HepG2 (cell line): ENCODE results near the gene SLC25A22. TPM values are rescaled to one million over a fixed set of nuclear protein-coding genes. Genes with fewer than 3 reads are reported as not detected.

Experiments
- ATF4 ChIP-seq, 2 experiments: fragments of 450-650 bp in 1 of 2; sonication (generic) in 1 of 2; formaldehyde crosslinking; IDR thresholded peaks; 2 replicates each; pipeline versions ENCODE4 v1.5.0 to v1.8.0; 2020 to 2022; ENCODE audit warnings: mild to moderate bottlenecking in 1 of 2, missing genetic modification reagents in 1 of 2
- EED ChIP-seq: sonication (generic); formaldehyde crosslinking; IDR thresholded peaks from 2 replicates; pipeline ENCODE4 v1.5.0; 2020; ENCODE audit warnings: mild to moderate bottlenecking, missing genetic modification reagents
- ELF4 ChIP-seq: sonication (generic); formaldehyde crosslinking; IDR thresholded peaks from 2 replicates; pipeline ENCODE4 v1.5.0; 2020; ENCODE audit warnings: missing genetic modification reagents, mild to moderate bottlenecking, moderate library complexity, borderline replicate concordance
- MED1 ChIP-seq: sonication (generic); formaldehyde crosslinking; IDR thresholded peaks from 2 replicates; pipeline ENCODE4 v1.4.0; 2020; ENCODE audit warnings: missing genetic modification reagents
- NFE2L1 ChIP-seq: sonication (generic); formaldehyde crosslinking; IDR thresholded peaks from 2 replicates; pipeline ENCODE4 v1.4.0; 2020; ENCODE audit warnings: missing genetic modification reagents, mild to moderate bottlenecking, borderline replicate concordance
- NFKB2 ChIP-seq: sonication (generic); formaldehyde crosslinking; IDR thresholded peaks from 2 replicates; pipeline ENCODE4 v1.4.0; 2020; ENCODE audit warnings: missing genetic modification reagents, borderline replicate concordance
- ZFX ChIP-seq: sonication (generic); formaldehyde crosslinking; IDR thresholded peaks from 2 replicates; pipeline ENCODE4 v1.4.0; 2020; ENCODE audit warnings: mild to moderate bottlenecking, low read depth, missing genetic modification reagents, moderate library complexity
- polyA plus RNA-seq, 8 experiments: library from polyadenylated mRNA; depleted of rRNA in 3 of 8; stranded (reverse) in 7 of 8; unstranded in 1 of 8; fragments of >200 nt; fragmentation: Illumina TruSeq in 4 of 8; extraction: Trizol in 4 of 8; gene quantifications; 2 replicates each; pipeline versions ENCODE4 v1.2.1 to v1.2.3, GENCODE V29; 2011 to 2016; ENCODE audit warnings: low read depth in 4 of 8, missing spikeins in 1 of 8, mixed read lengths in 1 of 8; ENCODE audit not compliant: insufficient read depth in 1 of 8
- total RNA-seq, 5 experiments: library from RNA; depleted of rRNA; stranded (reverse); fragments of >200 nt; fragmentation: Illumina TruSeq; extraction: Trizol; gene quantifications; 2 replicates each; pipeline ENCODE4 v1.2.3, GENCODE V29; 2016; ENCODE audit warnings: low read depth in 1 of 5
- TF ChIP-seq, protein P1 (sequence below): sonication (generic); formaldehyde crosslinking; IDR thresholded peaks from 2 replicates; pipeline ENCODE4 v1.4.0; 2020; ENCODE audit warnings: missing genetic modification reagents
- TF ChIP-seq, protein P2 (sequence below): IDR thresholded peaks from 2 replicates; pipeline ENCODE4 v1.6.1; 2016; ENCODE audit warnings: mild to moderate bottlenecking
- TF ChIP-seq, protein P3 (sequence below): sonication (generic); formaldehyde crosslinking; IDR thresholded peaks from 2 replicates; pipeline ENCODE4; 2020; ENCODE audit warnings: missing genetic modification reagents, mild to moderate bottlenecking, borderline replicate concordance
- TF ChIP-seq, protein P4 (sequence below): sonication (generic); formaldehyde crosslinking; conservative IDR thresholded peaks from 2 replicates; pipeline ENCODE4 v1.8.1; 2023; ENCODE audit warnings: missing genetic modification reagents
- TF ChIP-seq, protein P5 (sequence below): sonication (generic); formaldehyde crosslinking; IDR thresholded peaks from 2 replicates; pipeline ENCODE4 v1.4.0; 2020; ENCODE audit warnings: missing genetic modification reagents
- TF ChIP-seq, protein P6 (sequence below): sonication (generic); formaldehyde crosslinking; IDR thresholded peaks from 2 replicates; pipeline ENCODE4 v1.9.0; 2021; ENCODE audit warnings: missing genetic modification reagents, mild to moderate bottlenecking, borderline replicate concordance

SLC25A22 gene
- total and polyA plus RNA-seq, 2 of the 13 experiments (the other 11 are each of a cell fraction or from before 2014, with no cell fraction given), result 12.4 to 19.2 TPM

- TF ChIP-seq, protein P1, sequence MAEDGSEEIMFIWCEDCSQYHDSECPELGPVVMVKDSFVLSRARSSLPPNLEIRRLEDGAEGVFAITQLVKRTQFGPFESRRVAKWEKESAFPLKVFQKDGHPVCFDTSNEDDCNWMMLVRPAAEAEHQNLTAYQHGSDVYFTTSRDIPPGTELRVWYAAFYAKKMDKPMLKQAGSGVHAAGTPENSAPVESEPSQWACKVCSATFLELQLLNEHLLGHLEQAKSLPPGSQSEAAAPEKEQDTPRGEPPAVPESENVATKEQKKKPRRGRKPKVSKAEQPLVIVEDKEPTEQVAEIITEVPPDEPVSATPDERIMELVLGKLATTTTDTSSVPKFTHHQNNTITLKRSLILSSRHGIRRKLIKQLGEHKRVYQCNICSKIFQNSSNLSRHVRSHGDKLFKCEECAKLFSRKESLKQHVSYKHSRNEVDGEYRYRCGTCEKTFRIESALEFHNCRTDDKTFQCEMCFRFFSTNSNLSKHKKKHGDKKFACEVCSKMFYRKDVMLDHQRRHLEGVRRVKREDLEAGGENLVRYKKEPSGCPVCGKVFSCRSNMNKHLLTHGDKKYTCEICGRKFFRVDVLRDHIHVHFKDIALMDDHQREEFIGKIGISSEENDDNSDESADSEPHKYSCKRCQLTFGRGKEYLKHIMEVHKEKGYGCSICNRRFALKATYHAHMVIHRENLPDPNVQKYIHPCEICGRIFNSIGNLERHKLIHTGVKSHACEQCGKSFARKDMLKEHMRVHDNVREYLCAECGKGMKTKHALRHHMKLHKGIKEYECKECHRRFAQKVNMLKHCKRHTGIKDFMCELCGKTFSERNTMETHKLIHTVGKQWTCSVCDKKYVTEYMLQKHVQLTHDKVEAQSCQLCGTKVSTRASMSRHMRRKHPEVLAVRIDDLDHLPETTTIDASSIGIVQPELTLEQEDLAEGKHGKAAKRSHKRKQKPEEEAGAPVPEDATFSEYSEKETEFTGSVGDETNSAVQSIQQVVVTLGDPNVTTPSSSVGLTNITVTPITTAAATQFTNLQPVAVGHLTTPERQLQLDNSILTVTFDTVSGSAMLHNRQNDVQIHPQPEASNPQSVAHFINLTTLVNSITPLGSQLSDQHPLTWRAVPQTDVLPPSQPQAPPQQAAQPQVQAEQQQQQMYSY (CRISPR knock-in tag), result no peak
- no peak for TF ChIP-seq EED
- TF ChIP-seq, protein P2, sequence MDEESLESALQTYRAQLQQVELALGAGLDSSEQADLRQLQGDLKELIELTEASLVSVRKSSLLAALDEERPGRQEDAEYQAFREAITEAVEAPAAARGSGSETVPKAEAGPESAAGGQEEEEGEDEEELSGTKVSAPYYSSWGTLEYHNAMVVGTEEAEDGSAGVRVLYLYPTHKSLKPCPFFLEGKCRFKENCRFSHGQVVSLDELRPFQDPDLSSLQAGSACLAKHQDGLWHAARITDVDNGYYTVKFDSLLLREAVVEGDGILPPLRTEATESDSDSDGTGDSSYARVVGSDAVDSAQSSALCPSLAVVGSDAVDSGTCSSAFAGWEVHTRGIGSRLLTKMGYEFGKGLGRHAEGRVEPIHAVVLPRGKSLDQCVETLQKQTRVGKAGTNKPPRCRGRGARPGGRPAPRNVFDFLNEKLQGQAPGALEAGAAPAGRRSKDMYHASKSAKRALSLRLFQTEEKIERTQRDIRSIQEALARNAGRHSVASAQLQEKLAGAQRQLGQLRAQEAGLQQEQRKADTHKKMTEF (CRISPR knock-in tag), result peak; percentile 53; the same call in 1 of the 2 replicates
- peak; percentile 74 for TF ChIP-seq MED1 (CRISPR knock-in tag)
- TF ChIP-seq, protein P3, sequence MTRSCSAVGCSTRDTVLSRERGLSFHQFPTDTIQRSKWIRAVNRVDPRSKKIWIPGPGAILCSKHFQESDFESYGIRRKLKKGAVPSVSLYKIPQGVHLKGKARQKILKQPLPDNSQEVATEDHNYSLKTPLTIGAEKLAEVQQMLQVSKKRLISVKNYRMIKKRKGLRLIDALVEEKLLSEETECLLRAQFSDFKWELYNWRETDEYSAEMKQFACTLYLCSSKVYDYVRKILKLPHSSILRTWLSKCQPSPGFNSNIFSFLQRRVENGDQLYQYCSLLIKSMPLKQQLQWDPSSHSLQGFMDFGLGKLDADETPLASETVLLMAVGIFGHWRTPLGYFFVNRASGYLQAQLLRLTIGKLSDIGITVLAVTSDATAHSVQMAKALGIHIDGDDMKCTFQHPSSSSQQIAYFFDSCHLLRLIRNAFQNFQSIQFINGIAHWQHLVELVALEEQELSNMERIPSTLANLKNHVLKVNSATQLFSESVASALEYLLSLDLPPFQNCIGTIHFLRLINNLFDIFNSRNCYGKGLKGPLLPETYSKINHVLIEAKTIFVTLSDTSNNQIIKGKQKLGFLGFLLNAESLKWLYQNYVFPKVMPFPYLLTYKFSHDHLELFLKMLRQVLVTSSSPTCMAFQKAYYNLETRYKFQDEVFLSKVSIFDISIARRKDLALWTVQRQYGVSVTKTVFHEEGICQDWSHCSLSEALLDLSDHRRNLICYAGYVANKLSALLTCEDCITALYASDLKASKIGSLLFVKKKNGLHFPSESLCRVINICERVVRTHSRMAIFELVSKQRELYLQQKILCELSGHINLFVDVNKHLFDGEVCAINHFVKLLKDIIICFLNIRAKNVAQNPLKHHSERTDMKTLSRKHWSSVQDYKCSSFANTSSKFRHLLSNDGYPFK (CRISPR knock-in tag), result 0 out of 2 replicates have a peak, but pooled peaks have one; percentile 36
- TF ChIP-seq, protein P4, sequence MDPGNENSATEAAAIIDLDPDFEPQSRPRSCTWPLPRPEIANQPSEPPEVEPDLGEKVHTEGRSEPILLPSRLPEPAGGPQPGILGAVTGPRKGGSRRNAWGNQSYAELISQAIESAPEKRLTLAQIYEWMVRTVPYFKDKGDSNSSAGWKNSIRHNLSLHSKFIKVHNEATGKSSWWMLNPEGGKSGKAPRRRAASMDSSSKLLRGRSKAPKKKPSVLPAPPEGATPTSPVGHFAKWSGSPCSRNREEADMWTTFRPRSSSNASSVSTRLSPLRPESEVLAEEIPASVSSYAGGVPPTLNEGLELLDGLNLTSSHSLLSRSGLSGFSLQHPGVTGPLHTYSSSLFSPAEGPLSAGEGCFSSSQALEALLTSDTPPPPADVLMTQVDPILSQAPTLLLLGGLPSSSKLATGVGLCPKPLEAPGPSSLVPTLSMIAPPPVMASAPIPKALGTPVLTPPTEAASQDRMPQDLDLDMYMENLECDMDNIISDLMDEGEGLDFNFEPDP (CRISPR knock-in tag), result 0 out of 2 replicates have a peak, but pooled peaks have one; percentile 18
- TF ChIP-seq, protein P5, sequence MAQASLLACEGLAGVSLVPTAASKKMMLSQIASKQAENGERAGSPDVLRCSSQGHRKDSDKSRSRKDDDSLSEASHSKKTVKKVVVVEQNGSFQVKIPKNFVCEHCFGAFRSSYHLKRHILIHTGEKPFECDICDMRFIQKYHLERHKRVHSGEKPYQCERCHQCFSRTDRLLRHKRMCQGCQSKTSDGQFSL (CRISPR knock-in tag), result peak; percentile 58; the same call in 1 of the 2 replicates
- TF ChIP-seq ZFX (CRISPR knock-in tag), result peak; percentile 85
- no peak for TF ChIP-seq ATF4 (CRISPR knock-in tag; IDR thresholded peaks at IDR 0.05)
- no peak for TF ChIP-seq ELF4
- TF ChIP-seq, protein P6, sequence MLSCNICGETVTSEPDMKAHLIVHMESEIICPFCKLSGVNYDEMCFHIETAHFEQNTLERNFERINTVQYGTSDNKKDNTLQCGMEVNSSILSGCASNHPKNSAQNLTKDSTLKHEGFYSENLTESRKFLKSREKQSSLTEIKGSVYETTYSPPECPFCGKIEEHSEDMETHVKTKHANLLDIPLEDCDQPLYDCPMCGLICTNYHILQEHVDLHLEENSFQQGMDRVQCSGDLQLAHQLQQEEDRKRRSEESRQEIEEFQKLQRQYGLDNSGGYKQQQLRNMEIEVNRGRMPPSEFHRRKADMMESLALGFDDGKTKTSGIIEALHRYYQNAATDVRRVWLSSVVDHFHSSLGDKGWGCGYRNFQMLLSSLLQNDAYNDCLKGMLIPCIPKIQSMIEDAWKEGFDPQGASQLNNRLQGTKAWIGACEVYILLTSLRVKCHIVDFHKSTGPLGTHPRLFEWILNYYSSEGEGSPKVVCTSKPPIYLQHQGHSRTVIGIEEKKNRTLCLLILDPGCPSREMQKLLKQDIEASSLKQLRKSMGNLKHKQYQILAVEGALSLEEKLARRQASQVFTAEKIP, result no peak
- TF ChIP-seq NFKB2 (CRISPR knock-in tag), result no peak; the same call in 1 of the 2 replicates
- no peak for TF ChIP-seq NFE2L1 (CRISPR knock-in tag)
Measured at GRCh38 chr11:843818-844692, 46.0 kb upstream of the SLC25A22 start (continued).
